HEK293 (cell line): ENCODE measurements around the gene USP31.

Experiments used
- EGR2 ChIP-seq: fragments of 450-650 bp; formaldehyde crosslinking; IDR thresholded peaks from 2 replicates; pipeline ENCODE4 v1.5.1; 2016; ENCODE audit warnings: low read depth, missing biosample characterization, missing genetic modification characterization
- HOXC10 ChIP-seq: sonication (generic); formaldehyde crosslinking; IDR thresholded peaks from 2 replicates; pipeline ENCODE4 v1.8.1; 2023; ENCODE audit warnings: mild to moderate bottlenecking, missing genetic modification reagents
- KLF1 ChIP-seq: fragments of 450-650 bp; formaldehyde crosslinking; IDR thresholded peaks from 2 replicates; pipeline ENCODE4 v1.5.1; 2016; ENCODE audit warnings: missing biosample characterization, missing genetic modification characterization
- OVOL3 ChIP-seq: fragments of 450-650 bp; formaldehyde crosslinking; IDR thresholded peaks from 2 replicates; pipeline ENCODE4 v1.5.1; 2016; ENCODE audit warnings: missing biosample characterization, missing genetic modification characterization
- REST ChIP-seq: fragments of 450-650 bp; formaldehyde crosslinking; IDR thresholded peaks from 2 replicates; pipeline ENCODE4 v1.5.1; 2016; ENCODE audit warnings: missing biosample characterization, missing genetic modification characterization
- SP7 ChIP-seq: fragments of 450-650 bp; formaldehyde crosslinking; IDR thresholded peaks from 2 replicates; pipeline ENCODE4 v1.5.1; 2016; ENCODE audit warnings: missing biosample characterization, missing genetic modification characterization
- WT1 ChIP-seq: fragments of 450-650 bp; formaldehyde crosslinking; IDR thresholded peaks from 2 replicates; pipeline ENCODE4 v1.5.1; 2016; ENCODE audit warnings: missing biosample characterization, missing genetic modification characterization
- YY1 ChIP-seq: fragments of 450-650 bp; formaldehyde crosslinking; IDR thresholded peaks from 2 replicates; pipeline ENCODE4 v1.5.1; 2018; ENCODE audit warnings: missing biosample characterization, missing genetic modification characterization
- YY2 ChIP-seq: fragments of 450-650 bp; formaldehyde crosslinking; IDR thresholded peaks from 2 replicates; pipeline ENCODE4 v1.5.1; 2016; ENCODE audit warnings: missing biosample characterization, missing genetic modification characterization
- ZBTB7A ChIP-seq: fragments of 450-650 bp; formaldehyde crosslinking; IDR thresholded peaks from 2 replicates; pipeline ENCODE4 v1.5.1; 2016; ENCODE audit warnings: low read depth, missing biosample characterization, missing genetic modification characterization
- ZFP69B ChIP-seq: fragments of 450-650 bp; formaldehyde crosslinking; IDR thresholded peaks from 2 replicates; pipeline ENCODE4 v1.5.1; 2016; ENCODE audit warnings: missing biosample characterization, missing genetic modification characterization
- ZNF266 ChIP-seq: fragments of 450-650 bp; formaldehyde crosslinking; IDR thresholded peaks from 2 replicates; pipeline ENCODE4 v1.5.1; 2016; ENCODE audit warnings: missing biosample characterization, missing genetic modification characterization, low read depth
- ZNF473 ChIP-seq: fragments of 450-650 bp; formaldehyde crosslinking; IDR thresholded peaks from 2 replicates; pipeline ENCODE4 v1.5.1; 2017; ENCODE audit warnings: missing biosample characterization, missing genetic modification characterization
- ZNF501 ChIP-seq: fragments of 450-650 bp; formaldehyde crosslinking; IDR thresholded peaks from 2 replicates; pipeline ENCODE4 v1.5.1; 2016; ENCODE audit warnings: missing biosample characterization, missing genetic modification characterization
- ZNF571 ChIP-seq: fragments of 450-650 bp; formaldehyde crosslinking; IDR thresholded peaks from 2 replicates; pipeline ENCODE4 v1.5.0; 2017; ENCODE audit warnings: missing biosample characterization, missing genetic modification characterization
- ZNF610 ChIP-seq: fragments of 450-650 bp; formaldehyde crosslinking; IDR thresholded peaks from 2 replicates; pipeline ENCODE4 v1.5.1; 2016; ENCODE audit warnings: missing biosample characterization, missing genetic modification characterization, borderline replicate concordance
- ZNF626 ChIP-seq: fragments of 450-650 bp; sonication (Bioruptor Pico); formaldehyde crosslinking; IDR thresholded peaks from 2 replicates; pipeline ENCODE4 v1.5.1; 2018; ENCODE audit warnings: missing biosample characterization, missing genetic modification characterization, inconsistent platforms
- ZNF629 ChIP-seq: fragments of 450-650 bp; formaldehyde crosslinking; IDR thresholded peaks from 2 replicates; pipeline ENCODE4 v1.5.1; 2017; ENCODE audit warnings: missing biosample characterization, missing genetic modification characterization
- ZNF639 ChIP-seq: fragments of 450-650 bp; formaldehyde crosslinking; IDR thresholded peaks from 2 replicates; pipeline ENCODE4 v1.5.1; 2016; ENCODE audit warnings: missing biosample characterization, missing genetic modification characterization
- ZNF658 ChIP-seq: fragments of 450-650 bp; formaldehyde crosslinking; IDR thresholded peaks from 2 replicates; pipeline ENCODE4; 2016; ENCODE audit warnings: missing biosample characterization, missing genetic modification characterization
- ZNF664 ChIP-seq: fragments of 450-650 bp; formaldehyde crosslinking; IDR thresholded peaks from 2 replicates; pipeline ENCODE4 v1.5.1; 2016; ENCODE audit warnings: missing biosample characterization, missing genetic modification characterization
- ZNF776 ChIP-seq: fragments of 450-650 bp; formaldehyde crosslinking; IDR thresholded peaks from 2 replicates; pipeline ENCODE4 v1.5.0; 2017; ENCODE audit warnings: missing biosample characterization, missing genetic modification characterization, borderline replicate concordance
- ZSCAN16 ChIP-seq: fragments of 450-650 bp; formaldehyde crosslinking; IDR thresholded peaks from 2 replicates; pipeline ENCODE4 v1.5.1; 2016; ENCODE audit warnings: missing biosample characterization, missing genetic modification characterization
- TF ChIP-seq, protein P1 (sequence below): fragments of 450-650 bp; formaldehyde crosslinking; IDR thresholded peaks from 2 replicates; pipeline ENCODE4 v1.5.1; 2017; ENCODE audit warnings: missing biosample characterization, missing genetic modification characterization
- TF ChIP-seq, protein P2 (sequence below): fragments of 450-650 bp; formaldehyde crosslinking; IDR thresholded peaks from 2 replicates; pipeline ENCODE4 v1.5.1; 2016; ENCODE audit warnings: missing biosample characterization, missing genetic modification characterization

The USP31 gene

GRCh38 chr16:23146877-23147601 lies 2.2 kb downstream of the USP31 start (continued):
- TF ChIP-seq REST (no peak), ZNF473 (tag by site-specific recombination) (no peak), YY2 (tag by site-specific recombination) (no peak), ZBTB7A (tag by site-specific recombination) (0 out of 2 replicates have a peak, but pooled peaks have one; percentile 18), ZNF571 (tag by site-specific recombination) (no peak), SP7 (tag by site-specific recombination) (peak; percentile 75), OVOL3 (tag by site-specific recombination) (no peak), EGR2 (no peak), HOXC10 (CRISPR knock-in tag) (no peak), ZNF626 (tag by site-specific recombination) (no peak), ZNF501 (tag by site-specific recombination) (no peak), ZNF266 (tag by site-specific recombination) (no peak), KLF1 (peak; percentile 94), ZNF629 (peak; percentile 59), ZNF664 (tag by site-specific recombination) (no peak), ZSCAN16 (no peak), WT1 (tag by site-specific recombination) (0 out of 2 replicates have a peak, but pooled peaks have one; percentile 10), ZNF658 (no peak), ZFP69B (0 out of 2 replicates have a peak, but pooled peaks have one; percentile 38), YY1 (tag by site-specific recombination) (no peak), ZNF639 (peak; percentile 46; the same call in 1 of the 2 replicates), ZNF776 (tag by site-specific recombination) (no peak), ZNF610 (tag by site-specific recombination) (no peak)
- TF ChIP-seq, protein P1, sequence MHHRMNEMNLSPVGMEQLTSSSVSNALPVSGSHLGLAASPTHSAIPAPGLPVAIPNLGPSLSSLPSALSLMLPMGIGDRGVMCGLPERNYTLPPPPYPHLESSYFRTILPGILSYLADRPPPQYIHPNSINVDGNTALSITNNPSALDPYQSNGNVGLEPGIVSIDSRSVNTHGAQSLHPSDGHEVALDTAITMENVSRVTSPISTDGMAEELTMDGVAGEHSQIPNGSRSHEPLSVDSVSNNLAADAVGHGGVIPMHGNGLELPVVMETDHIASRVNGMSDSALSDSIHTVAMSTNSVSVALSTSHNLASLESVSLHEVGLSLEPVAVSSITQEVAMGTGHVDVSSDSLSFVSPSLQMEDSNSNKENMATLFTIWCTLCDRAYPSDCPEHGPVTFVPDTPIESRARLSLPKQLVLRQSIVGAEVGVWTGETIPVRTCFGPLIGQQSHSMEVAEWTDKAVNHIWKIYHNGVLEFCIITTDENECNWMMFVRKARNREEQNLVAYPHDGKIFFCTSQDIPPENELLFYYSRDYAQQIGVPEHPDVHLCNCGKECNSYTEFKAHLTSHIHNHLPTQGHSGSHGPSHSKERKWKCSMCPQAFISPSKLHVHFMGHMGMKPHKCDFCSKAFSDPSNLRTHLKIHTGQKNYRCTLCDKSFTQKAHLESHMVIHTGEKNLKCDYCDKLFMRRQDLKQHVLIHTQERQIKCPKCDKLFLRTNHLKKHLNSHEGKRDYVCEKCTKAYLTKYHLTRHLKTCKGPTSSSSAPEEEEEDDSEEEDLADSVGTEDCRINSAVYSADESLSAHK (tag by site-specific recombination) = no peak
- TF ChIP-seq, protein P2, sequence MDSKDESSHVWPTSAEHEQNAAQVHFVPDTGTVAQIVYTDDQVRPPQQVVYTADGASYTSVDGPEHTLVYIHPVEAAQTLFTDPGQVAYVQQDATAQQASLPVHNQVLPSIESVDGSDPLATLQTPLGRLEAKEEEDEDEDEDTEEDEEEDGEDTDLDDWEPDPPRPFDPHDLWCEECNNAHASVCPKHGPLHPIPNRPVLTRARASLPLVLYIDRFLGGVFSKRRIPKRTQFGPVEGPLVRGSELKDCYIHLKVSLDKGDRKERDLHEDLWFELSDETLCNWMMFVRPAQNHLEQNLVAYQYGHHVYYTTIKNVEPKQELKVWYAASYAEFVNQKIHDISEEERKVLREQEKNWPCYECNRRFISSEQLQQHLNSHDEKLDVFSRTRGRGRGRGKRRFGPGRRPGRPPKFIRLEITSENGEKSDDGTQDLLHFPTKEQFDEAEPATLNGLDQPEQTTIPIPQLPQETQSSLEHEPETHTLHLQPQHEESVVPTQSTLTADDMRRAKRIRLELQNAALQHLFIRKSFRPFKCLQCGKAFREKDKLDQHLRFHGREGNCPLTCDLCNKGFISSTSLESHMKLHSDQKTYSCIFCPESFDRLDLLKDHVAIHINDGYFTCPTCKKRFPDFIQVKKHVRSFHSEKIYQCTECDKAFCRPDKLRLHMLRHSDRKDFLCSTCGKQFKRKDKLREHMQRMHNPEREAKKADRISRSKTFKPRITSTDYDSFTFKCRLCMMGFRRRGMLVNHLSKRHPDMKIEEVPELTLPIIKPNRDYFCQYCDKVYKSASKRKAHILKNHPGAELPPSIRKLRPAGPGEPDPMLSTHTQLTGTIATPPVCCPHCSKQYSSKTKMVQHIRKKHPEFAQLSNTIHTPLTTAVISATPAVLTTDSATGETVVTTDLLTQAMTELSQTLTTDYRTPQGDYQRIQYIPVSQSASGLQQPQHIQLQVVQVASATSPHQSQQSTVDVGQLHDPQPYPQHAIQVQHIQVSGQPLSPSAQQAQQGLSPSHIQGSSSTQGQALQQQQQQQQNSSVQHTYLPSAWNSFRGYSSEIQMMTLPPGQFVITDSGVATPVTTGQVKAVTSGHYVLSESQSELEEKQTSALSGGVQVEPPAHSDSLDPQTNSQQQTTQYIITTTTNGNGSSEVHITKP = peak; percentile 61
